Measurements from ENCODE around the gene PLXNA1.

Gene PLXNA1

DNA sequence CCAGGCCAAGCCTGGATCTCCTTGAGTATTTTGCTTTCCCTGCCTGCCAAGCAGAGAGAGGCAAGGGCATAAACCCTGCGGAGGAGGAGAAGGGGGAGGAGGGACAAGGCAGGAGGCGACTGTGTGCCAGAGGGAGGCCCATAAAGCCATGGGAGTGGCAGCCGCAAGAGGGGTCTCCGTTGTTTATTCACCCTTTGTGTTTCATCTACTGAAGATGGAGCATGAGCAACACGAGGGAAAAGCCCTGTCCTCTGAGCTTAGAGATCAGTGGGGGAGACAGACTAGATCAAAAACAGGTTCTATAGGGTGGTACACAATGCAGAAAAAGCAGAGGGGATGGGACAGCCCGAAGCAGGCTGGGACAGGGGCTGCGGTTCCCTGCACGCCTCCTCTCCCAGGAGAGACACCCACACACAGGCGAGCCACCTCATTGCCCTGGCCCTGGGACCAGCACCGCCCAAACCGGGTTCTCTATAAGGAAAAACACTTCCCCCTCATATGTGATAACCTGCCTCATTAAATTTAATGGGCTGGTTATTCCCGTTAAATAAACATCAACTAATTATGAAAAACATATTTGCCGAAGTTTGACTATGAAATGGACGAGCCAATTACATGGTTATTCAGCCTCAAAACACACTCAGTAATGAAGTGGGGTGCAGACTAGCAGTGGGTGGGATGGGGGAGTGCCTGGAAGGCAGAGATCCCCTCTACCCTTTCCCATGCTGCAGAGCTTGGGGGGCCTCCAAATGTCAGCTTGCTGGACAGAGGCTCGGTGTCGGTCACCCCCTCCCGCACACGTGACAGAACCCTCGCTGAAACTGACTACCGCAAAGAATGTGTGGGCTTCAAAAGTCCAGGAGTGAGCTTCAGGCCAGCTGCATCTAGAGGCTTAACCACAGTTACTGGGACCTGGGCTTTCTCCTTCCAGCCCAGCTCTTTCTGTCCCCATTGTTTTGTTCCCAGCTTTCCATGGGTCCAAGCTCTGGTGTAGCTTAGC lies 14.2 kb upstream of the PLXNA1 start:
- DNase-seq = no peak

DNA sequence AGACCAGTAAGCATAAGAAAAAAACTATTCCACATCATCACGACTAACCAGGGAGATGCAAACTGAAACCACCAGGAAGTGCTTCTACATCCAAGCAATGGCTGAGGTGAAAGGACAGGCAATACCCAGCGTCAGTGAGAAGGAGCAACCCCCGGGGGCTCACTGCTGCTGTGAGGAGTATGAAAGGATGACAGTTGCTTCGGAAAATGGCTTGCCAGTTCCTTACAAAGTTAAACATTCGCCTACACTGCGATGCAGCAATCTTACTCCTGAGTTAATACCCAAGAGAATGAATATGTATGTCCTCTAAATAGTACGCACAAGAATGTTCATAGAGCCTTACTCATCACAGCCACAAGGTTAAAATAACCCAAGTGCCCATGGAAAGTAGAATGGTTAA lies 13.3 kb upstream of the PLXNA1 start:
- DNase-seq = no peak

GRCh38 chr3:126970101-126970500 lies 12.8 kb upstream of the PLXNA1 start:
- no peak for DNase-seq

- DNase-seq = no peak
These were observed 12.0 kb upstream of the PLXNA1 start for GRCh38 chr3:126970921-126971320.

DNA sequence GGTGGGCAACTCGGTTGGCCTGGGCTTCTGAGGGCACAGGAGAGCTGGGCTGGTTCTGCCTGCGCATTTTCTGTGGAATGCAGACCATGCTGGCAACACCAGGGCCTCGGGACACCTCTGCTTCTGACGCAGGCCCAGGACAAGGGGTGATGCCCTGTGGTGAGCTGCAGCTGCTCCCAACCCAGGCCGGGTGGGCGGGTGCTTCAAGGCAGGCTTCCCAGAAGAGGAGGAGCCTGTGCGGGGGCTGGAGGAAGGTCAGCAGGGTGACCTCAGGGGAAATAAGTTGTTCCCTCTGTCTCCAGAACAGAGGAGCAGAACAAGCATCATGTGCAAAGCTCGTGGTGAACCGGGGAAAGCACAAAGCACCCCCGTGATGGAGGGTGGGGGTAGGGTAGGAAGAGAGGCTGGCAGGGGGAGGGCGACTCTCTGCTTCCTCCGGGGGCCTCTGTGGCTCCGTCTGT lies 11.0 kb upstream of the PLXNA1 start:
- no peak for DNase-seq

DNA sequence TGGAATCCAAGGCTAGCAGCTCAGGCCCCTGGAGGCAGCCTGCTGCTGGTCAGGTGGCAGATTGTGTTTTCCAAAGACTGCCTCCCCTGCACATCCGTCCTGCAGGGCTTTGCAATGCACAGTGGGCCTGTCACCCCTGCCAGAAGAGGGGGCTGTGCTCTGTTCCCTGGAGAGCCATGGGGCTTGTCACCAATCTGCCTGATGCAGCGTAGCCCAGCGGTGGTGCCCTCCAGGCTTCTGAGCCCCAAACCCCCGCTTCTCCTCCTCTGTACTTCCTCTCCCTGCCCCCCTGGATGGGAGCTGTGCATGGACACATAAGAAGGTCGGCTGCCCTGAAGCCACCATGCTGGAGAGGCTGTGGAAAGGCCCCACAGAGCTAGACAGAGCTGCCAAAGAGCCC lies 10.0 kb upstream of the PLXNA1 start:
- no peak for DNase-seq

GRCh38 chr3:126973814-126974213 lies 9.1 kb upstream of the PLXNA1 start:
- DNase-seq = no peak

DNA sequence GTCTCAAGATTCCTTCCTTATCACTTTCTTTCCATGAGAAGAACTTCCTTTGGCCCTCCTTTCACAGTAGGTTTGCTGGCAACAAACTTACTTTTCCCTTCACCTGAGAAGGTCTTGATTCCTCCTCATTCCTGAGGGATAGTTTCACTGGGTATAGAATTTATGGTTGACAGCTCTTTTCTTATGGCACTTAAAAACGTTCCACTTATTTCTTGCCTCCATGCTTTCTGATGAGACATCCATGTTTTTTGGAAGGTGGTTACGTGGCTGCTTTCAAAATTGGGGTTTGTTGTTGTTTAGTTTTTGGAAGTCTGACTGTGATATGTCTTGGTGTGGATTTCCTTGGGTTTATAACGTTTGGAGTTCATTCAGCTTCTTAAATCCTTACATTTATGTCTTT lies 8.2 kb upstream of the PLXNA1 start:
- no peak for DNase-seq

DNA sequence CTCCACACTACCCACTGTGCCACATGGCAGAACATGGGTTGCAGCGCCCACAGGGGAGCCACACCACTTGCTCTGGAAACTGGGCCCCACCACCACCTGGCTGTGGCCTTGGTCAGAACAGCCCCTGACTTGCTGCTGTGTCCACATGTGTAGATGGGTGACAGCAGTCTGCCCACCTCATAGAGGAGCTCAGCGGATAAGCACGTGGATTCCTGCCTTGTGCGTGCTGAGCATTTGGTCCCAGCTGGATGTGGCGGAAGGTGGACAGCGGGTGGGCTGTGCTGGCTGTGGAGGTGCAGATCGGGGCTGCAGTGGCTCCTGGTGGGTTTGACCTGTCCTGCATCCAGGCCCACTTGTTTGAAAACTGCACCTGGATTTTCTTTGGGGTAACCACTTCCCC lies 6.0 kb upstream of the PLXNA1 start:
- no peak for DNase-seq

- no peak for DNase-seq
These were observed 5.1 kb upstream of the PLXNA1 start for GRCh38 chr3:126977821-126978220.

- no peak for DNase-seq
These were observed 4.6 kb upstream of the PLXNA1 start for GRCh38 chr3:126978291-126978690.

DNA sequence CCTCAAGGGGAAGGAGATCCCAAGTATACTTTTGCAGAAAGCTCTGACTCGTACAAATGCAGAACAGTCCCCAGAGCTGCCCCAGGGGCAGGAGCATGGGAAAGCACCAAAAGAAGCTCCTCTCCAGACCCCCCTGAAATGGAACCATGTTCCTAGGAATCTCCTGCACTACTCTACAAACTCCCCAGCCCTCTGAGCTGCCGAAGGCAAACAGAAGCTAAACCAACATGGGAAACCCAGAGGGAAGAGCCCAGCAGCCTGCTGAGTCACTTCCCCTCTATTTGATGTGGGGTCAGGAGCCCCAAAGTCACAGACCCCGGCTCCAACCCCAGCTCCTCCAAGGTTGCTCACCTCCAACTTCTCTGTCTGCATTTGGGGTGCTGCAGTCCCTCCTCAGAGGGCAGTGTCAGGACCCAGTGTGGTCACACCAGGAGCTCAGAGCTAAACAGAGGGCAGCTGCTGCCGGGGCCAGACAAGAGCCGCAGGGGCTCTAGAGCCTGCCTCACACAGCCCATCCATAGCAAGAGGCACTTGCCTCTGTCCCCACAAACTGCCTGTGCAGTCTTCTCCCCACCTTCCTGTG lies 3.8 kb upstream of the PLXNA1 start:
- no peak for DNase-seq

DNA sequence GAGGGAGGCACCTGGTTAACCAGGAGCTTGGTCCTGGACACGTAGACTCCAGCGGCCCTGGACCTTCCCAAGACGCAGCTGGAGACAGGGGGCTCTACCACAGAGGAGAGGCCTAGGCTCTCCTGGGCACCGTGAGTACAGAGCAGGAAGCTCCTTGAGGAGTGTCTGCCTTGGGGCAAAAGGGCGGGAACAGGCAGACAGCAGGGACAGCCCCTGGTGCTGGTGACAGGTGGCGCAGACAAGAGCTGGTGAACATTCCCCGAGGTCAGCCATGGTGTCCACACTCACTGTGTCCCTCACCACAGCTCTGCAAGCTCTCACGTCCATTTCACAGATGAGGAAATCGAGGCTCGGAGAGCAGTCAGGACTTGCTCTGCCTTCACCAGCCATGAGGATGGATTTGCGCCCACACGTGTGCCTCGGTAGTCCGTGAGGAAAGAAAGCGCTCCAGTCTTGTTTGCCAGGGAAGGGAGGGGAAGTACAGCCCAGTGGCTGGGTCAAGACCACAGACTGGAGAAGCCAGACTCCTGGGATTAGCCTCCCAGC lies 2.6 kb upstream of the PLXNA1 start:
- no peak for DNase-seq

- DNase-seq = no peak
These were observed 817 bp upstream of the PLXNA1 start for GRCh38 chr3:126982126-126982470.

- no peak for DNase-seq
These were observed 349 bp downstream of the PLXNA1 start for GRCh38 chr3:126983276-126983652.

GRCh38 chr3:126983653-126984390 lies 907 bp downstream of the PLXNA1 start:
- DNase-seq = no peak

DNA sequence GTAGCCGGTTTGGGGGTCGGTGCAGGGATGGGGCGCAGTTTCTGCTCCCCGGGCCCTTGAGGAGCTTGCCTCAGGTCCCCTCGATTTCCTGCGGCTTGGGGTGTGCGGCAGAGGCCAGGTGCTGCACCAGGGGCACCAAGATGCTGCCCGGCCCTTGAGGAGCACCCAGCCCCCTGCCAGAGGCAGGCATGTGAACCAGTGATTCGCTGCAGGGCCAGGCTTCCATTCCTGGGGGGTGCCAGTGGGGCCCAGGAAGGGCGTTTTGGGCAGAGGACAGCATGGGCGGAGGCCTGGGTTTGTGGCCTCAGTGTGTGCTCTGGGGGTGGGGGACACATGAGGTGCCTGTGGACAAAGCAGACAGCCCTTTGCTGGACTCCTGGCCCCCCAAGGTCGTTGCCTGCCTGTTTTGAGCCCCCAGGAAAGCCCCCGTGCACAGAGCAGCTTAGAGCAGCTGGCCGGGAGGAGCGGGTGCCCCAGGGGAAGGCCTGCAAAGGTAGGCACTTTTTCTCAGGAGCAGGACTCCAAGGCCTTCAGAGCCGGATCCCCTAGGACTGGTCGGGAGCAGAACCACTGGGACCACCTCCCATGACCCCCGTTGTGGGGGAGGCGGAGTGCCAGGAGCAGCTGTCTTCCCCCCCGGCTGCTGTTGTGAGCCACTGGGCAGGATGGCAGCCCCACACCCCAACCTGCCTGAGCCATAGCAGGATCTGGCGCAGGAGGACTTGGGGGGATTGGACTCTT lies 1.6 kb downstream of the PLXNA1 start:
- no peak for DNase-seq

- no peak for DNase-seq
These were observed 2.4 kb downstream of the PLXNA1 start for GRCh38 chr3:126985132-126985985.

DNA sequence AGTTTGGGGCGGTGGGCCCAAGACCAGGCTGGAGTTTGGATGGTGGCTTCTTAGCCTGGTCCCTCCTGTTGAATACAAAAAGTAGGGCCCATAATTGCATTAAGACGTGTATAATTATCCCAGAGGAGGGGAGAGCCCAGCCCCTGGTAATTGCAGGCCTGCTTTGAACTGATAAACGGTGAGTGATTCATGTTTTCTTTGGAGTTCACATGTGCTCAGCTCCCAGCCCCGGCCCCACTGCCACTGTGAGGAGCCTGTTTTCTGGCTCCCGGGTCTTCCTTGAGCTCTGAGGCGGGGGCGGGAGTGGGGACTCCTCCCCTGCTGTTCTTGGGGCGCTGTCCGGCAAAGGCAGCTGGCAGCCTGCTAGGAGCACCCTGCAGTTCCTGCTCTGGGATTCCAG lies 3.1 kb downstream of the PLXNA1 start:
- DNase-seq = no peak

- DNase-seq = no peak
These were observed 4.2 kb downstream of the PLXNA1 start for GRCh38 chr3:126987129-126987528.

DNA sequence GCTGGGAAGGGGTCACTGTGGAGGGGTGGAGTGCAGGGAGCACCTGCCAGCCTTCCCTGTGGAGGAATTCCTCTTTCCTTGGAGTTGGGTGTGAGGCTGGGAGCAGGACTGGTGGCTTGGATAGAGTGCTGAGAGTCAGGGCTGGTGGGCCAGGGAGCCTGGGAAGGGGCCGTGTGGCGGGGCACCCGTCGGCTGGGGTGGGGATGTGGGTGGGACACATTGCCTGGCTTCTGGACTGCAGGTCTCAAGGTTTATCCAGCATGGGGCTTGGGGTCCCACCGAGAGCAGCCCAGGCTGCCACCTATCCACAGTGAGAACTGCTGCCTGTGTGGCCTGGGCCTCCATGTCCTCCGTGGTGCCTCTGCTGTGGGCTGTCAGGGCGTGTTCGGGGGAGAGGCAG lies 4.7 kb downstream of the PLXNA1 start:
- no peak for DNase-seq
